NCI-H2196 treated with DMSO at 0.1 percent for 48 hours (cell line): ENCODE data around the gene MEGF10.

Source experiments
- DNase-seq: peaks from one replicate; lab custom pipeline; 2025; ENCODE audit not compliant: unreplicated experiment; lab: John Stamatoyannopoulos, UW

Gene MEGF10

DNA sequence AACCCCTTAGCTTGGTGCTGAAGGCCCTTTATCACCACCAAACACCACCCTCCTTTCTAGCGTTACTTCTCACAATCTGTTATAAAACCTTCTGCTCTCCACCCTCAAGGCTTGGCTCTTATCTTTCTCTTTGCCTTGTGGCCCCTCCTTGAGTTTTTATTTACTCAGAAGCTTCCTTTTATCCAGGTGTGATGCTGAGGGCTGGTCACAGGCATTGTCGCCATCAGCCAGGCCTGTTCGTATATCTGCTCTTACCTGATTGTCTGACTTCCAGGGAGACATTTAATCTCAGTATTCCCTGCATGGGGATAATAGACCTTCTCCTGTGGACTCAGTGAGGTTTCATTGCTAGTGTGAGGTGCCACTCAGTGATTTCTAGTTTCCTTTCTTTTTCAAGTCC lies 34.2 kb downstream of the MEGF10 start:
- no peak for DNase-seq

DNA sequence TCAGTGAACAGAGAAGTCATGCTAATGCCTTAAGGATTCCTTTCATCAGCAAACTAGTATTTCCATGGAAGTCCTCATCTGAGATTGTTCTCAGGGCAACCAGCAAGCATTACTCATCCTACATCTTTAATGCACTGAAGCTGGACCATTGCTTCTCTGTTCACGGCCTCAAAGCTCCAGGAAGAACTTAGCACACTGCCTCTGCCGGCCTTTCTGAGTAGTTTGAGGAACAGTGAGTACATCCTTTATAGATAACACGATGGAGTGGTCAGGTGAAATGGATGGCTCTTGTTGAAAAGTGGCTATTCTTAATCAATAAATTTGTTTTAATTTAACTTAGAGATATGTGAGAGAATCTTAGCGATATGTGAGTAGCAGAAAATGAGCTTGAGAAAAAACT lies 35.8 kb downstream of the MEGF10 start:
- DNase-seq = no peak

DNA sequence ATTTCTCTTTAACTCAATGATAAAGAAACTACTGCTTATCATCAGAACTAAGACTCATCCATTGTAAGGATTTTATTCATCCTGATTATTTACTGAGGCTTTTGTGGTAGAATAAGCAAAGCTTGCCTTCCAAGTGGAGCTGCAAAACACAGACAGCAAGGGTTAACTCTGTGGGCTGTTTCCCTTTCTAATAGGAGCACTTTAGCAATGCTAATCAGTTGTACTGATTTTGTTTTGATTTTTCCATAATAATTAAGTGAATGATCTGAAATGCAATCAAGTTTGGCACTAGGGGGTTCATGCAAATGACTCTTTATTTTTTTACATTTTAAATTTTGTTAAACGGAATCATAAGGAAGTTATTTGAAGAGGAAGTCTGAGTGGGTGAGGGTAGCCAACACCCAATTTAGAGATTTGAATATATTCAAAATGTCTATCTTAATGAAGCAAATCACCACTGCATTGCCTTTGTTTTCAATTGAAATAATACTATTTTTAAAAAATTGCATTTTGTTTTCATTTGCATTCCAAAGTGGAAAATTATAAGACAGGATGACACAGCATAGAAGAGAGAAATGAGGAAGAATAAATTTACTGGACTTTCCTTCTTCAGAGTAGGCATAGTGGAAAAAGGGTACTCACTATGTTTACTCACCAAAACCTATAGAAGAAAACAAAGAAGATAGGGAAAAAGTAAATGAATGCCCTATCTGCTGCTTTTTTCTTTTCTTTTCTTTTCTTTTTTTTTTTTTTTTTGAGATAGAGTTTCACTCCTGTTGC lies 36.6 kb downstream of the MEGF10 start:
- DNase-seq = no peak

DNA sequence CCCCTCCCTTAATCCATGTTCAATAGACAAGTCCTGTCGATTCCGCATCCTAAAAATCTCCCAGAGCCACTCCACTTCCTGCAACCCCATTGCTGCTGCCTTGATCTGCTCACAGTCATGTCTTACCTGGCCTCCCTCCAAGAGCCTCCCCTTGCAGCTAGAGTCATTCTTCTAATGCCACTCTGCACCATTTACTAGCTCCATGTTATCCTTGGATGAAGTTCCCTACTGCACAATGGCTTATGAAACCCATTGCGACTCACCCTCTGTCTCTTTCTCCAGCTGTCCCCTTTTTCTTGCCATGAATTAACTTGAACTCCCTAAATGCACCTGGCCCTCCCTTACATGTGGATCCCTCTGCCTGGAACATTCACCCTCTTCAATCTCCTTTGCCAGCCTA lies 39.5 kb downstream of the MEGF10 start:
- DNase-seq = no peak

DNA sequence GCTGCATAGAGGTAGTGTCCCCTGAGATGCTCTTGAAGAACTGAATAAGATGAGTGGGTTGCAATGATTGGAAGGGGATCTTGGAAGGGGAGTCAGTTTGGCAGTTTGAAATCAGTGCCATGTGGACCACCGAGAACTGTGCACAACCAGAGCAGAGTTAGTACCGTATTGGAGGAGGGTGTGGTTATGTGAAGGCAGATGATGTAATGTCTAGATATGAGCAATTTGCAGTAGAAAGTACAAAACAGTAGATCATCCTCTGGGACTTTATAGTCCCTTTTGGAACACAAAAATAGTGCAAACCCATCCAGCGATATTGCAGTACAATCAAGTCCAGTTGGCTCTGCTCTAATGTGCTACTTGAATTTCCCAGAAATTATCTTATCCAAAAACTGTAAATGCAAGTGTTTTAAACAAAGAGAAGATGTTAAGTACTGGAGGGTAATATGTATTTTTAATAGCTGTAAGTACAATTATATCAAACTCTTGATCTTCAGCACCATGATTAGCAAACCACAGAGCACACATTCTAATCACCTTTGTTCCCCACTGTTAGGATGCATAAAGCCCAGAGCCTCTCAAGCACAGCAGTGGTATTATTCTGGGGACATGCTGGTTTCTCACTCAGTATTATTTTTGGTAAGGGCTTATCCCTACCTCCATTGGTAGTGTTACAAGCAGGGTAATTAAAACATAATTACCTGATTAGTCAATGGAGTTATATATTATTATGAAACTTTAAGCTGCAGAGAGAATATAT lies 41.5 kb downstream of the MEGF10 start:
- DNase-seq = no peak

DNA sequence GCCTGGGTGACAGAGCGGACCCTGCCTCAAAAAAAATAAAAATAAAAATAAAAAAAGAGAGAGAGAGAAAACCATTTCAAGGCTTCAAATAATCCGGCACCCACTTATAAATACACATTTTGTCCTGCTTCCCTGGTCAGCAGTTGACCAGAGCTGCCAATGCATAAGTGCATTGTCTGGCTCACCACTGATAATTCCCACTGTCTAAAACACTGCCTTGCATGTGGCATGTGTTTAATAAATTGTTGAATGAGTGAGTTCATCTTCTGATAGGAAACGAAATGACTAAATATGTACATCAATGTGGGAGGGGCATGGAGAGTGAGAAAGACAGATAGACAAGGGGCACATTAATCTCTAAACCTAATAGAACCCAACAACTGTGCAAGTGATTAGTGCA lies 42.9 kb downstream of the MEGF10 start:
- DNase-seq = no peak

DNA sequence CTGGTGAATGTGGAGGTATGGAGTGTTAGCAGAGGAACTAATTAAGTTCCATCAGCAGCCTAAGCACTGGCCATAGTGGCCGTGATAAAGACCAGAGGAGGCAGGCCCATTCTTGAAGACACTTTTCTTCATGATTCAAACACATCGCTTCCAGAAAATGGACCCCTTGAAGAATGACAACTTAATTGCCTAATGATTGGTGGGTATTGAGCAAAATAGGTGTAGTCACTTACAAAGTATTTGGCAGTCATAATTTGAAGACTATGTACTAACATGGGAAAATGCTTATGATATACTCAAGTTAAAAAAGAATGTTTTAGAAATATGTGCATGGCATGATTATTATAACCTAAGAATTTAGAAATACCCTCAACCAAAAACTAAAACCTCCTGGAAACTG lies 44.8 kb downstream of the MEGF10 start:
- no peak for DNase-seq

DNA sequence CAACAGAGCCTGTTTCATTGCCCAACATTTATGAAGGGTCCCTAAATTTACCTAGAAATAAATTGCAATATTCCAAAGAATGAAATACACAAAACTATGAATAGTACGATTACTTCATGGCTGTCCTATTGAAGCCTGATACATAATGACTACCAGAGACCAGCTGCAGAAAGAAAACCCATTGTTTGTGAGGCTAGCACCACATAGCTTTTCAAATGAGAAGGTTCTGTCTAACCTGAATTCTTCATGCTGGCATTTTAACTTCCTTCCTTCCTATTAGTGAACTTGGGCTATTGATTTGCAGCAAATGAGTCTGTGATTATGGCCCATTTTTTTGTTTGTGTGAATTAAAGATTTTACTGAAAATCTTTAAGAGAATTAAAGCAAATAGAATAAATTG lies 47.3 kb downstream of the MEGF10 start:
- DNase-seq = no peak

DNA sequence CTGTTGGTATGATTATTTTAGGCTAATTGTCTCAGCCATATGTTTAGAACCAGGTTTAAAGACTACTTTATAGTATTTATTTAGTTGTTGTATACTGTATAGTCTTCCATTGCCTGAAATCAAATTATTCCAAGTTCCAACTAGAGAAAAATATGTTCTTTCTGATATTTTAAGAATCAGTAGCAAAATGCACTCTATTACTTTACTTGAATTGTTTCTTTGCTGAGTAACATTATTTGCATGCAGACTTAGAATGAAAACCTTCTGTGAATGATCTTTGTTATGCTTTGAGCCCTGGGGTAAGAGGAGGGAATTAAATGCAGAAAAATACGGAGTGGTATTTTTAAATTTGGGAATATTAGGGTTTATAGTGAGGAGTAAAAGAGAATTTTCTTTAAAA lies 47.9 kb downstream of the MEGF10 start:
- DNase-seq = no peak

DNA sequence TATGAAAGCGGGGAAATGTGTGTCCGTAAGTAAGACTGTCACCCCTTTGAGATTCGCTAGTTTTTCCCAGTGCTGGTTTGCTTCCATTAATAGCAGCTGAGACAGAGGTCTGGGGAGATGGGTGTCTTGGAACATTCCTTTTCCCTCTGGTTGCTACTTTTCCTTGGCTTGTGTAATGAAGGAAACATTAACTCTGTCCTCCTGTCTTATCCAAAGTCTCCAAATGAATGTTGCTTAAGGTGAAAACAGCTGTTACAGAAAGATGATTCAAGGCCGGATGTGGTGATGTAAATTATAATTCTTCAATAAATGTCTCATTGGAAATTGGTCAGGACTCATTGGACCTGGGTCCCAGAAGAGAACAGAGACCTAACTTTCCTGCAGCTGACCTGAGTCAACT lies 50.0 kb downstream of the MEGF10 start:
- DNase-seq = no peak

DNA sequence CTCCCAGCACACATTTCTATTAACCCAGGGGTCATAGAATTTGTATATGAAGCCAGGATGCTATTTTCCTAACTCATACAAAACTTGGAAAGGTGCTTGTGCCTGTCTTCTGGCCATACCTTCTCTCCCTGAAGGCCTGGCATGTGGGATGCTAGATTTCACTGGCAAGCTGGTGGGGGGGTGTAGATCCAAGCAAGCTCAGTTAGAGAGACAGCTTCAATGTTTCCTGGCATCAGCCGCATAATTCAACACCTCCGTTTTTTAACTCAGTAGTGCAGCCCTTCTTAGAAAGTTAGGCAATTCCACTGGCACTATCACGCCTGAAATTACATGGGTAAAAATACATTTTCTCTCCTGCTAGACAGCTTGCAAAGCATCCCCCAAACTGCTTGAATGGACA lies 51.8 kb downstream of the MEGF10 start:
- no peak for DNase-seq

DNA sequence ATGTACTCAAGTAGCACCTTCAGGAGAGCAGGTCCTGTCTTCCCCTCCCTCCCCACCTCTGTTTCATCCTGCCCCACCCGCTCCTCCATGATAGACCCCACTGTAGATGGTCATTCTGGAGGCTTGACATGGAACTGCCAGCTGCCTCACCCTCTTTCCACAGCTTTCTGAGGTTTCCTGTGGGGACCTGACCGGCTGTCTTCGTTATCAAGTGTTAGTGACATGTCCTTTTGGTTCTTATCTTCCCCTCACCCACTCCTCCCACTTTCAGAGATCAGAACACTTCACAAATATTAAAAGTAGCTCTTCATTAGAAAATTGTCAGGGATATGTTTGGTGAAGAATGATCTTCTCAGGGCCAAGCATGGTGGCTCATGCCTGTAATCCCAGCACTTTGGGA lies 52.7 kb downstream of the MEGF10 start:
- DNase-seq = no peak

DNA sequence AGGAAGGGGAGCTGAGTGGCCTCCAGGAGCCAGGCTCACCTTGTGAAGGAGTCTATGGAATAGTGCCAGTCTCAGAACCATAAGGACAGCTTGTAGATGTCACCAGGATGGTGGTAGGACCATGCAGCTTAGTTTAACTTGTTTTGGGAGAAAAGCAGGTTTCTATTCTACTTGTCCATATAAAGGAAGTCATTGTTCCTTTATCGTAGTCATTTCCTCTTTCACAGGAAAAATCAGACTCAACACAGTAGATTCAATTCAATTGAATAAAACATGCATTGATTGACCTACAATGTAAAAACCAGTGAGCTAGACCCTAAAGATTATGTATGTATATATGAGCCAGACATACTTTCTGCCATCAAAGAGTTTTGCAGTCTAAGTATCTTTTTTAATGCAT lies 53.3 kb downstream of the MEGF10 start:
- no peak for DNase-seq

DNA sequence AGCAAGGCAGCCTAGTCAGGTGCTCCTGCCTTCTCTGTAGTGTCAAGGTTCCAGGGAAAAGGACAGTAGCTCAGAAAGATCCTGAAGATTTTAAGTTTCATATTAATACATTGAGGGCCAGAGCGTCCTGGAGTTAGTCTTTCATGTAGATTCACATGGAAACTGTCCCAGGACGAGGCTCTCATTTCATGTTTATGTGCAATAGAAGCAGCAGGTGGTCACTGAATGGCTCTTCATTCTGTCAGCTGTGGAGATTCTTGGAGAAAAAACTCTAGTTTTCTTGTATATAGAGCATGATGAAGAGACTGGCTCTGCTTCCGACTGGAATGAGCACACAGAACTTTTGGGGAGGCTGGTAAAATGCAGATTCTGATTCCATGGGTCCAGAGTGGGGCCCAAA lies 54.3 kb downstream of the MEGF10 start:
- DNase-seq = no peak

DNA sequence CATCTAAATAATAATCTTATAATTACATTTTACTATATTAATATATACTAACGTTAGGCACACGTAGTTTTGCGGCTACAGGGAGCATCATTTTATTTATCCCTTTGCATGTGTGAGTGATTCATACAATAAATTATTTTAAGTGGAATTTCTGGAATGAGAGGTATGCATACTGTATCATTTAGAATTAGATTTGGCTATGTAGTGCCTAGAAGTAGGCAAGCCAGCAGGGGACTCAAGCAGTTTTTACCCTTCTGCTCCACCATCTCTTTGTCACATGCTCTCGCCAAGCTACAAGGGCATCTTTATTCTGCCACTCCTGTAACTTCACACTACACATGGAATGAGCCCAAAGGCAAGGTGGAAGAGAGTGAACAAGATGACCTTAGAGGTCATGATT lies 60.8 kb downstream of the MEGF10 start:
- no peak for DNase-seq

DNA sequence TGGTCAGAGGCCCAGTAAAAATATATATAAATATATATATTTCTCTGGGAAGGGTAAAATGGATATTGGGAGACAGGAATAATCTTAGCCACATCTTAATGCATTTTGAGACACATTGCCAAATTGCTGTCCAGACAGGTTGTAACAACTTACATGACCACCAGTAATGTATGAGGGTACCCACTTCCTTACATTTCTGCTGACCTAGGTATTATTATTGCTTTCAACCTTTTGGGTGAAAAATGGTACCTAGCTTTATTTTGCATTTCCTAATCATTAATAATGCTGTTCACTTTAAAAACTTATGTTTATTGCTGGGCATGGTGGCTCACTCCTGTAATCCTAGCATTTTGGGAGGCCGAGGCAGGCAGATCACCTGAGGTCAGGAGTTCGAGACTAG lies 61.5 kb downstream of the MEGF10 start:
- DNase-seq = no peak

DNA sequence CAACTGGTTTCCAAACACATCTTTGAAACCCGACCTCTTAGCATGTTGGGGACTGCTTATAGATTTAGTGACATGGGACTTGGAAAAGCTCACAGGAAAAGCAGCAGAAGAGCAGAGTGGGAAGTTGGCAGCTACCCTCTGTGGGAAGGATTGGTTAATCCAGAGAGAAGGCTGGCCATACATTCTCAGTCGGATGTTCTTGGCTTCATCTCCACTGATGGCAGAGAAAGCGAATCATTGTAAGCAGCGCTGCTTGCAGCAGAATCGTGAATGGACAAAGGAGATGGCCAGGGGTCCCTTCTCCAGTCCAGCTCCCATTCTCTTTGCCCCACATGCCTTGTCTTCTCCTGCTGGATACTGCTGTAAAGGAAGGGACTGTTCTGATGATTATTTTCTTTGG lies 62.7 kb downstream of the MEGF10 start:
- no peak for DNase-seq

DNA sequence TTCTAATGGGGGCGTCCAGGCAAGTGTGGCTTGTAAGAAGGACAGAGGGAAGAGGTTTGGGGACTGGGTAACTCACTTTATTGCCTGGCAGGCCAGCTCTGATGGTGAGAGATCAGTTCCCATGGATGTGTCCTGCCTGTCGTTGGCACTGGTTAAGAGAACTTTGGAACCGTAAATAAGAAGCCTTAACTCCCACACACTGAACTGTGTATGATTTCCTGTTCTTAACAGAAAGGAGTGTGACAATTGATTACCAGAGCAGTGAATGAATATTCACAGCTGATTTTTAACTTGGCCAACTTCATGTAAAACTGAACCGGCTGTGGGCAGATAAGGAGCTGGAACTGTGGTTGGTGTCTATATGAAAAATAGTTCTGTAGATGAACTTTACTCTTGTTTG lies 63.2 kb downstream of the MEGF10 start:
- DNase-seq = no peak

DNA sequence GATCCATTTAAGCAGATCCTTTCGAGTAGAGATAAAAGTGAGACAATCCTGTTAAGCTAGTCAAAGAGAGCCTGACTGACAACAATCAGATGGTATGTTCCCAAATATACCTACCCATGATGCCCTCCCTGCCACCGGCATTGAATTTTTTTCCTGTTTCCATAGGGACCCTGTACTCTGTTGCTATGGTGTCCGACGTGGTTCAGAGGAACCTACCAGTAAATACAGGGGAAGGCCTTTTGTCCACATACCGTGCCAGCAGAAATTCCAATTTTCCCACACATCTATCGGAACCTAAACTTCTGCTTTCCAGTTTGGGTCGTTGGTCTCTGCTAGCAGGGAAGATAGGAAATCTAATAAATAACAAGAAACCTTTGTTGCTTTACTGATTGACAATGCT lies 64.7 kb downstream of the MEGF10 start:
- no peak for DNase-seq

DNA sequence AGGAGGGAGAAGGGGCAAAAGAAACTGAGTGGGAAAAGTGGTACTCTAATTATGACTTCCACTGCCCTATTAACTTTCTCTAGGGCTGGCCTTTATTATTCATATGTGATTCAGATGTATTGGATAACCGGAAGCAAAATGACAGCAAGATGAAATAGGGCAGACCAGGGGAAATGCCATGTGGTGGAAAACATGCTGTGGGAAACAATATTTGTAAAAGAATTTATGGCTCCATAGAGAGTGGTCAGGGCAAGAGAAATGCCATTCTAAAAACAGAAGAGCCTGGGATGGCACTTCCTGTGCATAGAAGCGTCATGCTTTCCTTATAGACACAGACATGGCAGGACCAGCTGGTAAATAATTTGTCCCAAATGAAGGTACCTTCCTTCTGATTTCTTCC lies 67.7 kb downstream of the MEGF10 start:
- DNase-seq = no peak

DNA sequence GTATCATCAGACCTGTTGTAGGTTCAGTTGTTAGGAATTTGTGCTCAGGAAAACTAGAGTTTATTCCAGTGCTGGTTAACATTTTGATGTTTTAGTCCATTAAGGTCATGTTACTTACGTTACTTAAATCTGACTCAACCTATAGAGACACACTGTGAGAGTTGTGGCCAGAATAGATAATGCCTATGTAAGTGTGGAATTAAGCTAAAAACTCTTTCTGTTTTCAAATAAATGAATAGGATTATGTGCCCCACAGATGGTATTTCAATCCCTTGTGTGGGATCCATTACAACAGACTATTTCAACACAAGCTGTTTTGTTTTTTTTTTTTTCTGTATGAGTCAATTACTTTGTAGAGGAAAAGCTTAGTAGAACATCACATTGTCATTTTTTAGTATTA lies 68.1 kb downstream of the MEGF10 start:
- DNase-seq = no peak

DNA sequence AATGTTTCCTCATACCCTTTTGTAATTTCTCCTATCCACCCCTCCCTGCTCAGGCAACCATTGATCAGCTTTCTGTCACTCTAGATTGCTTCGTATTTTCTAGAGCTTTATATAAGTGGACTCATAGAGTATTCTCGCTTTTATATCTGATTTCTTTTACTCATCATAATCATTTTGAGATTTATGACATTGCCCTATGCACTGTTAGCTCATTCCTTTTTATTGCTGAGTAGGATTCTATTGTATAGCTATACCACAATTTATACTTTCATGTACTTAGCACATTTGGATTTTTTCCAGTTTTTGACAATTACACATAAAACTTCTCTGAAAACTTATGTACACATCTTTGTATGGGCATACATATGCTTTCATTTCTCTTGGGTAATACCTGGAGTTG lies 68.9 kb downstream of the MEGF10 start:
- DNase-seq = no peak

DNA sequence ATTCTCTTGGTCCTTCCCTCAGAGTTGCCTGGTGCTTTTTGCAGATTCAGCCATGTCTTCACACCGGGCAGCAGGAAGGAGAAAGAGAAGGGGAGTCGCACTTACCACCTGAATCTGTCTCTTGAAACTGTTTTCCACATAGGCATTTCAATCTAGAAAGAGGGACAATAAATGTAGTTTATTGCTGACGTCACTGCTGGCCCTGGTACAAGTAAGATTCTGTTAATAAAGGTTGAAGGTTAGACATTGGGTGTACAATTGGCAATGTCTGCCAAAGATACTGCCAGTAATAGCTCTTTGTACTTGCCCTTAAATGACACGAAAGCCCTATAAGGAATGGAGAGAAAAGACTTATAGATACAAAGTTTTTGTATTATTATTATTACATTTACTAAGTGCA lies 72.8 kb downstream of the MEGF10 start:
- no peak for DNase-seq
